IPS-18c (cell line): Measurements from ENCODE around the gene PHLPP1.
A peak's percentile ranks its signal among the peaks of the same experiment; 100 is the strongest.

Experiments used
- H3K4me3 ChIP-seq: 2 replicates; pipeline ENCODE4 v1.7.0; 2013; ENCODE audit warnings: low read depth, mild to moderate bottlenecking, low read length, moderate library complexity; ENCODE audit not compliant: insufficient read depth
- H3K9me3 ChIP-seq: one replicate; pipeline ENCODE4 v1.6.1; 2013; ENCODE audit warnings: mild to moderate bottlenecking, low read length, moderate library complexity; ENCODE audit not compliant: control insufficient read depth, insufficient read depth

PHLPP1 gene

GRCh38 chr18:62714671-62715435, 488 bp upstream of the PHLPP1 start:
- Histone ChIP-seq H3K4me3 (peak overlapping the region; percentile 59), H3K9me3 (no peaks in the 10 kb centered on the region)

GRCh38 chr18:62715759-62716615, 646 bp downstream of the PHLPP1 start:
- Histone ChIP-seq H3K4me3 (peak overlapping the region; percentile 72), H3K9me3 (no peaks in the 10 kb centered on the region)

- peak overlapping the region; percentile 72 for H3K4me3 ChIP-seq
- H3K9me3 ChIP-seq = no peaks in the 10 kb centered on the region
Measured at GRCh38 chr18:62716619-62717168, 1.4 kb downstream of the PHLPP1 start.

GRCh38 chr18:62717169-62717924, 2.0 kb downstream of the PHLPP1 start:
- Histone ChIP-seq H3K4me3 (peak overlapping the region; percentile 72), H3K9me3 (no peaks in the 10 kb centered on the region)

GRCh38 chr18:62717925-62718800, 2.8 kb downstream of the PHLPP1 start:
- Histone ChIP-seq H3K4me3 (peak overlapping the region; percentile 72), H3K9me3 (no peaks in the 10 kb centered on the region)

GRCh38 chr18:62720048-62720447, 4.7 kb downstream of the PHLPP1 start:
- Histone ChIP-seq H3K4me3 (no peak overlapping the region), H3K9me3 (no peaks in the 10 kb centered on the region)

GRCh38 chr18:62720766-62721613, 5.6 kb downstream of the PHLPP1 start:
- H3K4me3 ChIP-seq = no peak overlapping the region
- no peaks in the 10 kb centered on the region for H3K9me3 ChIP-seq

- Histone ChIP-seq H3K9me3 (no peaks in the 10 kb centered on the region), H3K4me3 (no peak overlapping the region)
Measured at GRCh38 chr18:62721839-62722795, 6.8 kb downstream of the PHLPP1 start.

GRCh38 chr18:62723666-62724281, 8.4 kb downstream of the PHLPP1 start:
- H3K4me3 ChIP-seq = no peak overlapping the region
- no peaks in the 10 kb centered on the region for H3K9me3 ChIP-seq

- Histone ChIP-seq H3K4me3 (no peak overlapping the region), H3K9me3 (no peaks in the 10 kb centered on the region)
Measured at GRCh38 chr18:62725896-62726295, 10.6 kb downstream of the PHLPP1 start.

GRCh38 chr18:62728254-62728653, 12.9 kb downstream of the PHLPP1 start:
- H3K9me3 ChIP-seq = peaks cover 3% of the 10 kb centered on the region
- no peak overlapping the region for H3K4me3 ChIP-seq

GRCh38 chr18:62729487-62730386, 14.4 kb downstream of the PHLPP1 start:
- Histone ChIP-seq H3K9me3 (peaks cover 3% of the 10 kb centered on the region), H3K4me3 (no peak overlapping the region)

- H3K4me3 ChIP-seq = no peak overlapping the region
- peaks cover 3% of the 10 kb centered on the region for H3K9me3 ChIP-seq
Measured at GRCh38 chr18:62730941-62731340, 15.6 kb downstream of the PHLPP1 start.
